D341Med (cell line): ENCODE data around the gene WDR37.
"Not testable (repeated sequence)": the region's sequence is repeated elsewhere in the genome, so short reads cannot be mapped to it uniquely, and the experiment has no call there.

Experiments used
- DNase-seq: peaks from one replicate; pipeline ENCODE4 v3.0.0; 2012; ENCODE audit warnings: low spot score

The WDR37 gene

GRCh38 chr10:1104971-1105370 is 48.8 kb downstream of the WDR37 start:
- no peak for DNase-seq

DNA sequence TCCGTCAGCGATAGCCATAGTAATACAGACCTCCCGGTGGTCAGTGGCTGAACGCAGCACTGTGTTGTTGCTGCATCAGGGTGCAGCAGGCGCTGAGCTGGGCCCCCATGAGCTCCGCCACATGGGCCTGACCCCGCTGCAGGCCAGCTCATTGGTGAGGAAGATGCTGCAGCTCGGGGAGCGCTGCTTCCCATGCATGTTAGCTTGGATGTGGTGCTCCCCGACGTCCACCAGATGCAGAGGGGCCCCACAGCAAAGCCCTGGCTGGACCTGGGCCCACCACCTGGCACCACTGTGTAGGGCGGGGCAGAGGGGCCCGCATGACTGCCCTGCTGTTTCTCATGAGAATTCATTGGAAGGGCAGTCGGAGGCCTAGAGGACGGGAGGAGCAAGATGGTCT is 50.8 kb downstream of the WDR37 start:
- DNase-seq, result no peak

DNA sequence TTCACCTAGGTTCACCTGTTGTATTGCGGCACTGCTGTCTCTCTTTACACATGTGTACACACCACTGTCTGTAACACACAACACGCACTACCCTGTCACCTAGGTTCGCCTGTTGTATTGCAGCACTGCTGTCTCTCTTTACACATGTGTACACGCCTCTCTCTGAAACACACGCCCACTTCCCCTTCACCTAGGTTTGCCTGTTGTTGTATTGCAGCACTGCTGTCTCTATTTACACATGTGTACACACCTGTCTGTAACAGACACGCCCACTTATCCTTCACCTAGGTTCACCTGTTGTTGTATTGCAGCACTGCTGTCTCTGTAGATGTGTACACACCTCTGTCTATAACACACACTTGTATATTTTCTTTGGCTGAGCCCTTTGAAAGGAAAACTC is 51.5 kb downstream of the WDR37 start:
- DNase-seq, result no peak

DNA sequence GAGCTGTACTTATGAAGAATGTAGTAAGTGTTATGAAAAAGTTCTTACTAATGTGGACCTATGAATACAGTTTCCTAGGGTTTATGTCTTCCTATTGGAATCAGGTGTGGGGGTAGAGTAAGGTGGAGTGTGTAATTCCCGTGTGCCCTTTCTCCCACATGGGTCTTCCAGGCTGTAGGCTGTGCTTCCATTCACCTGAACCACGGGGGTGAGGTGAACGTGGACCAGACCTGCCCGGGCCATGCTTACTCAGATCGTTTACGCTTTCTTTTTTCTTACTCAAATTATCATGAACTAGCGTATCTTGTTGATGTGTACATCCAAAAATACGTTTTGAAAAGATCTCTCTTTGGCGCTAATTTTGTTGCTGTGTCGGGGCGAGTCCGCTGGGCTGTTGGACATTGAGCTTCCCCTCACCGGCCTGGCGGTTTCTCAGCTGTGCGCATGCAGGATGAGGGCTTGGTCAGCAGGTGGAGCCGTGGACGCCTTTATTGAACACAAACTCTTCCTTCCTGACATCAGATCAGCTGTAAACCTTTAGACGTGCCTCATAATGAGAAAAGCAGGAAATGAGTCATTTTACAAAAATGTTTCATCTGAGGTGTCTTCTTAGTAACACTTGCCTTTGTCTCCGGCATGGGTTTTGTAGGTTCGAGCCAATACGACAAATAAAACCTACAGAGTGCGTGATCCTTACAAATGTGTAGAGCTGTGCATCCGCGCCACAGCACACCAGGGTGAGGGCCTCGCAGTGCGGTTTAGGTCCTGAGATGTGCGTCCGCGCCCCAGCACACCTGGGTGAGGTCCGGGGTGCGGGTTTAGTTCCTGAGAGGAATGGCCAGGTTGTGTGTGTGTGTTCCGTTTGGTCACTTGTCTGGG is 53.8 kb downstream of the WDR37 start:
- peak; percentile 76 for DNase-seq

- DNase-seq, result no peak
Measured at GRCh38 chr10:1110674-1111119, 54.5 kb downstream of the WDR37 start.

GRCh38 chr10:1114315-1114714 is 58.1 kb downstream of the WDR37 start:
- no peak for DNase-seq

- DNase-seq, result no peak
Measured at GRCh38 chr10:1114719-1115606, 58.8 kb downstream of the WDR37 start.

DNA sequence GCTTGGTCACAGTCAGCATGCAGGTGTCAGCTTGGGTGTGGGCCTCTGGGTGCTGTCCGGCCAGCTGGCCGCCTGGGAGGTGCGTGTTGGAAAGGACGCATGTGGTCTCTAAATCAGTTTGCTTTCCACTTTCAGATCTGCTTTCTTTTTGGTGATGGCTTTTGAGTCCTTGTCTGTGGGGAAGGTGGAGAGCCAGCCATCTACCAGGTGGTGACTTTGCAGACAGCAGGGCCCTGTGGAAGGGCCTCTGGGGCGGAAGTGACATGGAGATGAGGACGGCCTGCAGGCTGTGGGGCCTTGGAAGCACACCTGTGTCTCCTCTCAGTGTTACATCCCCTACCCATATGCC is 59.4 kb downstream of the WDR37 start:
- DNase-seq, result no peak

GRCh38 chr10:1116051-1116450 is 59.9 kb downstream of the WDR37 start:
- DNase-seq, result no peak

DNA sequence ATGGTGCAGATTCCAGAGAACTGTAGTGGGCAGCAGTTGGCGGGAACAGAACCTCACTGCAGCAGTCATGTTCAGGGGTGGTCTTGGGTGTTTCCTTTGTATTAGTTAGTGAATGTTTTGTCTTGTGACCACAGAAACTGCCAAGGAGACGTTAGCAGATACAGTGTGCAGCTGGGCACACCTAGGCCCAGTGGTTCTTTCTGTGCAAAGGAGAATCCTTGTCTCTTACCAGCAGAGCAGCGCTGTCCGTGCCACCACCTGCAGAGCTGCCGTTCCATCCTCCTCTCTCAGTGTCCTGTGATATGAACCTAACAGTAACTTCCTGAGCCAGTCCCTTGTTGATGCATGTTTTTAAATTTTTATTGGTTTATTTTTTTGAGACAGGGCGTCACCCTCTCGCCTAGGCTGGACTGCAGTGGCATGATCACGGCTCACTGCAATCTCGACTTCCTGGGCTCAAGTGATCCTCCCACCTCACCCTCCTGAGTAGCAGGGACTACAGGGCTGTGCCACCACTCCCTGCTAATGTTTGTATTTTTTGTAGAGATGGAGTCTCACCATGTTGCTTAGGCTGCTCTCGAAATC is 60.6 kb downstream of the WDR37 start:
- no peak for DNase-seq

GRCh38 chr10:1117651-1118050 is 61.5 kb downstream of the WDR37 start:
- DNase-seq, result no peak

DNA sequence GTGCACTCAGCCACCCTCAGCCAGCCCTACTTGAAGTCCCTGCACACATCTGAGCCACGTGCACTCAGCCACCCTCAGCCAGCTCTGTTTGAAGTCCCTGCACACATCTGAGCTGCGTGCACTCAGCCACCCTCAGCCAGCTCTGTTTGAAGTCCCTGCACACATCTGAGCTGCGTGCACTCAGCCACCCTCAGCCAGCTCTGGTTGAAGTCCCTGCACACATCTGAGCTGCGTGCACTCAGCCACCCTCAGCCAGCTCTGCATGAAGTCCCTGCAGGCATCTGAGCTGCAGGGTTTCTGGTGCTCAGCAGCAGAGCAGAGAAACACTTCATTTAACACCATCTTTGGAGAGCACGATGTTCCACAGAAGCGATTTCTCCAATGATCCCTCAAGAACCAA is 62.1 kb downstream of the WDR37 start:
- not testable (repeated sequence) for DNase-seq

DNA sequence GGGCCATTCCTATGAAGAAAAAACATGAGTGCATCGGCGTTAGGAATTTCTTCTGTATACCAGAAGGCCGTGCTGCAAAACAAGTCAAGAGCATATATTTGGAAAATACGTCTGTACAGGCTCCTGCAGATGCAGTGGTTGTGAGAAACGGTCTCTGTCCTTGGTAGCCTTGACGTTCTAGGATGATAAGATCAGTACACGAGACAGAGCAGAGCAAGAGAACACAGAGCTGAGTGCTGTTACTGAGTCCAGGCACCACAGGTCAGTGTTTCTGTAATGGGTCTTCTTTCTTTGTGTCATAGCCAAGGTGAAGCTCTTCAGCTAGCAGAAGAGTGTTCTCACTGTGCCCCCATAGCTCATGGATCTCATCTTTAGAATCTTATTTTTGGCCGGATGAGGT is 62.8 kb downstream of the WDR37 start:
- no peak for DNase-seq

DNA sequence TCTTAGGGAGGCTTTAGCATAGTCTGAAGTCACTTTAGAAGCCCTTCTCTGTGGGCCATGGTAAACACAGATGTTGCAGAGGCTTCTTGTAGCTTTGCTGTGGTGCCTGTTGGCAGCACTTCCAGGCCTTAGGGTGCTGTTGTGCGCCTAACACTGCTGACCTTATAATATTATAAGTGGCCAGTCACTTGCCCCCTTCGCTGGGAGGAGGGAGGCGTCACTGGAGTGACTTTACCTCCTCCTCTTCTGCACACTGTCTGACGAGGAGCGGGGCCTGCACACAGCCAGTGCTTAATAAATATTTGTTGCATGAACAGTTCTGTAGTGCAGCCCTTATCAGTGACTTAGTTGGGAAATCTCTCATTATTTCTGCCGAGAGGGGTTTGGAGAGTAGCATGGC is 63.3 kb downstream of the WDR37 start:
- DNase-seq, result no peak

DNA sequence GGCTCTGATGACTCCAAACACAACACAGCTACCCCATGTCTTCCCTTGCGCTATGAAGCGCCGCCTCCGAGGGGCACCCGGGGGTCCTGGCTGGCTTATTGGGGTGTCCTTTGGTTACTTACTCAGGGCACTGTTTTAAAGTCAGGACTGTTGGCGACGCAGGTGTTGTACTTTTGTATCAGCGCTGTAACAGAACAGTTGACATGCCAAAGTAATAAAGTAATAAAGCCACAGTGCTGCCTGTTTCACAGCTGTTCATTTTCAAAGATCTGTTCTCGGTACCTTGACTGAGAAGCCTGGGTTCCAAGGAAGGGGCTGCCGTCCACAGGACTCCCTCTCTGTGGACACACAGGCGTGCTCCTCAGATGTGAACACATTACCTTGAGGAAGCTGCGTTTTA is 64.1 kb downstream of the WDR37 start:
- no peak for DNase-seq

DNA sequence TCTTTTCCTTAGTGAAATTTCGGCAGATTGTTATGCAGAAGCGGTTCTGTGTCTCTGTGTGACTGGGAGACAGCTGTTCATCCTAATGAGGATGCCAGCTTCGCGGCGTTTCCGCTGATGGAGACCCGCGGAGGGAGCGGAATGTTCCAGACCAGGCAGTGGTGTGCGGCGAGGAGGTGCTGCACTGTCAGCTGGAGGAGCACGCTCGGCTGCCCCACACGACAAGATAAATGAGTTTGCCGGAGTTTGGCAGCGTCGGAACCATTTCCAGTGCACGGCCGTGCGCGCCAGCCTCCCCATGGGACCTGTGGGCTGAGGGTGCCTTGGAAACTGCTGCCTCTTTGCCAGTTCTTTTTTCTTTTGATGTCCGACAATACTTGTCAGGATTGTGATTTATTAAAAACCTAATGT is 64.6 kb downstream of the WDR37 start:
- no peak for DNase-seq

GRCh38 chr10:1121271-1121970 is 65.2 kb downstream of the WDR37 start:
- no peak for DNase-seq

DNA sequence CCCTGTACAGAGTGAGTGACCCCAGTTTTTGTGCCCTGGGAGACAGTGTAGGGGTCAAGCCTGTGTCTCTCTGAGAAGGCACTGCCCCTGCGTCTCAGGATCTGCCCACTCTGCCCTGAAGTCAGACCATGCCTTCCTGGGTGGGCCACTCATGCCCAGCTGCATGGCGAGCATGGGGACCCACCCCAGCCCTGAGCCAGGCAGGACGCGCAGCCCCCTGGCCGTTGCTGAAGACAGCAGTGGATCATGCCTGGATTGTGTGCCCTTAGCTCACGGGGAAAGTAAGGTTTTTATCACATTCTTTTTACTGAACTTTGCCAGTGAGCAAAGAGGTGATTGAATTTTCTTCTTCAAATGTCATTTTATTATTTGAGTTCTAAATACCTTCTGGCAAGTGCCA is 66.2 kb downstream of the WDR37 start:
- DNase-seq, result no peak

DNA sequence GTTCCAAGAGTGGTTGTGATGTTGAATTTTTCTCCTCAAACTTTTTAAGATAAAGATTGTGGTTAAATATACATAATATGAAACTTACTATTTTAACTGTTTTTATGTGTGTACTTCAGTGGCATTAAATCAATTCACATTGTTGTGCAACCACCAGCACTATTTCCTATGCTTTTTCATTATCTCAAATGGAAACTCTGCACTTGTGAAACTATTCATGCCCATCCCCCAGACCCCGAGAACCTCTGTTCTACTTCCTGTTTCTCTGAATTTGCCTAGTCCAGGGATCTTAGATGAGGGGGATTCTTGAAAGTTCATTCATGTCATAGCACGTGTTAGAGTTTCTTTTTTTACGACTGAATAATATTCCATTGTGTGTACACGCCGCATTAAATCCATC is 67.0 kb downstream of the WDR37 start:
- no peak for DNase-seq

- DNase-seq, result no peak
Measured at GRCh38 chr10:1123972-1124371, 67.8 kb downstream of the WDR37 start.

DNA sequence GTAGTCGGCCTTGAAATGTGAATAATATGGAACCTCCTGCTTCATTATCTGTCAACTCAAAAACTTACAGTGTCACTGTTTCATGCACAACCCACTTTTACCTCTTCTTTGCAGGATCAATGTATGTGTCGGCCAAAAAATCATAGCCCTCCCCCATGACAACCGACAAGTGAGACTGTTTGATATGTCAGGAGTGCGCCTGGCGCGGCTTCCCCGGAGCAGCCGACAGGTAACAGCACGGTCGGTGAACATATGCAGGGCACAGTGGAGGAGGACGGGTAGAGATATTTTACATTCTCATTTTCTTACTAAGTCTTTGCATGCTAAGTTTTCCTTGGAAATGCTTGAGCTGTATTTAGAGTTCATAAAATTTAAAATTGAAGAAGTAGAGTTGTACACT is 68.6 kb downstream of the WDR37 start:
- no peak for DNase-seq

- DNase-seq, result no peak
Measured at GRCh38 chr10:1126461-1126860, 70.3 kb downstream of the WDR37 start.
